ENCODE measurements around the gene MYMK.

The MYMK gene

DNA sequence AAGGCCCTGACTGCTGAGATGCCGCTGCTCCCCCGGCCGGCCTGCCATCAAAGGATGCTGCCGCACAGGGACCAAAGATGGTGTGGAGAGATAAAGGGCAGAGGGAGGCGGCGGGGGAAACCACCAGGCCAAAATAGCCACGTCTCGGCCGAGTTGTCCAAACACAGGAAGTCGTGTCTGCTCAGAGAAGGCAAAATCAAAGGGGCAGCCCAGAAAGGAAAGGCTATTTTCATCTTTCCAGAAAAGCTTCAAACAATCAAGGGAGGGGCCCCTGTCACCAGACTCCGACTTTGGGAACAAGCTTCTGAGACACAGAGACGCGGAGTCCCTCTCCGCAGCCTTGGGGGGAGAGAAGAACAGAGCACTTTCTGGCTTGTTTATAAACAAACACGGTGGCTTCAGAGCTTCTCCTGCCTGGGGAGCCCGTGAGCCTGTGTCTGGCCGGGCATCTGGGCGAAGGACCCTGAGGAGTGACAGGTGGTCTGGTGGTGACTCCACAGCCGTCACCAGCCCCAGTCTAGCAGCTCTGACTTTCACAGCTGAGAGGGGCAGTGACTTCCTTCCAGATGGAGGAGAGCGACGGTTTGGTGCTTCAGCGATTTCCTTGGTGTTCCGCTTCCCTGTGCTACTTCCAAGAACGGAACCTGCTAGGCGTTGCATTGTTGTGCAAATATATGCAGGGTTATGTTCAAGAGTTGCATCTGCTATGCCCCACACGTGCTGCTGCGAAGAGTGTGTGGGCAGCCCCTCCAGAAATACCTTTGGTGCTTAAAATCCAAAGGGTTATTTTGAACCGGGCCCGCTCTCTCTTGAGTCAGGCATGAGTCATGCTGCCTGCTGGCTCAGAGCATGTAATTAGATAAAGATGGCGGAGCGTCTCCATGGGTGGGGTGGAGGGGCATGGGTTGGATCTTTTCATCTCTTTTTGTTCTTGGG, 33.7 kb upstream of the MYMK start:
- DNase-seq = no peak

- DNase-seq = no peak
Measured at GRCh38 chr9:133557581-133557980, 32.8 kb upstream of the MYMK start.

GRCh38 chr9:133556354-133556753, 31.6 kb upstream of the MYMK start:
- DNase-seq = no peak

DNA sequence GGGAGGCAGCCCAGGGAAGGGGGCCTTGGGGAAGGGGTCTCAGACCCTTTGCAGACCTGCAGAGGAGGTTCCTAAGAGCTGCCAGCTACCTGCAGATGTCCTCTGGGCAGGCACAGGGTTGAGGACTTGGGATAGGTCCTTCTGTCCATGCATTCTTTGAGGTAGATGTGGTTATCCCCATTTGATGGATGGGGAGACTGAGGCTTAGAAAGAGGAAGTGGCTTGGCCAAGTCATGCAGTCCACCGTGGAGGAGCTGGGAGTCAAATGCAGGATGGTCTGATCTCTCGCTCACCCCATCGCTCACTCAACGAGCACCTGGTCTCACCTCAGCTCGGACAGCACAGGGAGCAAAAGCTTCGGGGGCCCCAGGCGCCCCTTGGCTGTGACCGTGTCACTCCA, 30.0 kb upstream of the MYMK start:
- no peak for DNase-seq

GRCh38 chr9:133553973-133554713, 29.4 kb upstream of the MYMK start:
- no peak for DNase-seq

GRCh38 chr9:133553123-133553522, 28.4 kb upstream of the MYMK start:
- DNase-seq = no peak

DNA sequence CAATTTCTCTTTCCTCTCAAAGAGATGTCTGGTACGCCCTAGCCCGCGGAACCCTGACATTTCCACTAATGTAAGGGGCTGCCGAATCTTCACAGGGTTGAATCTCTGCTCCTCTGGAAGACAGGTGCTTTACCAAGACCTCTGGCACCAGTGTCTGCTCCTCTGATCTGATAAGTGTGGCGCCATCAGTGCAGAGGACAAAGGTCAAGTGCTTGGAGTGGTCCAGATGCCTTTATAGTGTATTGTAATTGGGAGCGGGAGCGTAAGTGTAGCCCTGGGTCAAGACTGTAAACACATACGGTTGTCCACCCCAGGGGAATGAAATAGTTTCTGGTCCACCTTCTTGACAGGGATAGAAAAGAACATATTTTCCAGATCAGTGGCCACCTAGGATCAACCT, 27.5 kb upstream of the MYMK start:
- DNase-seq = no peak

DNA sequence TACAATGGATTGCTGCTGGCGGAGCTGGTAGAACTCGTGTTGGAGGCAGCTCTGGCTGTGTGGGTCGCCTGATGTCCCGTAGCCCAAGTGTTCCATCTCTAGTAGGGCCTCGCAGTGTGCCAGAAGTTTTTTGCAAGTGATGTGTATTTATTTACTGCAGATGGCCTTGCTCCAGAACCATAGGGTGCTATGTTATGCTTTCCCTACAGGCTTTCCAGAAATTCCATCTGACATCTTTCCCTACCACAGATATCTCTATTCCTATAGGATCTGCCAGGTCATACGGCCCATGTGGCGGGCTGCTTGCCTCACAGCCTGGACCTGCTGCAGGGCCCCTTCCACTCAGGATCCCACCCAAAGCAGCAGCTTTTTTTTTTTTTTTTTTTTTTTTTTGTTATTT, 26.7 kb upstream of the MYMK start:
- no peak for DNase-seq

DNA sequence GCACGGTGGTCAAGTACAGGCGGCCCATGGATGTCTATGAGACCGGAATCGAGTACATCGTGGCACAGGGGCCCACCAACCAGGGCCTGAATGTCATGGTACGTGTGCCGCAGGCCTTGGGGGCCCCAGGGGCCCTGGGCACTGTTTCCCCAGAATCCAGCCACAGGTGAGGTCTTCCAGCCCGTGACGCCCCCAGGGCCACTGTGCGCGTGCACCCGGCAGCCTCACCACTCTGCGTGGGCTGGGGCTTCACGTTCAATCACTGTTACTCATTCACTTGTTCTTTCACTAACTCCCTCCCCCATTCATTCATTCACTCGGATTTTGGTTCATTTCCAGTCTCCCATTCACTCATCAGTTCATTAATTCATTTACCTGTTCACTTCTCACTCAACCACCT, 22.4 kb upstream of the MYMK start:
- no peak for DNase-seq

- DNase-seq = no peak
Measured at GRCh38 chr9:133546287-133546680, 21.5 kb upstream of the MYMK start.

GRCh38 chr9:133545494-133546286, 20.9 kb upstream of the MYMK start:
- DNase-seq = peak; percentile 49

DNA sequence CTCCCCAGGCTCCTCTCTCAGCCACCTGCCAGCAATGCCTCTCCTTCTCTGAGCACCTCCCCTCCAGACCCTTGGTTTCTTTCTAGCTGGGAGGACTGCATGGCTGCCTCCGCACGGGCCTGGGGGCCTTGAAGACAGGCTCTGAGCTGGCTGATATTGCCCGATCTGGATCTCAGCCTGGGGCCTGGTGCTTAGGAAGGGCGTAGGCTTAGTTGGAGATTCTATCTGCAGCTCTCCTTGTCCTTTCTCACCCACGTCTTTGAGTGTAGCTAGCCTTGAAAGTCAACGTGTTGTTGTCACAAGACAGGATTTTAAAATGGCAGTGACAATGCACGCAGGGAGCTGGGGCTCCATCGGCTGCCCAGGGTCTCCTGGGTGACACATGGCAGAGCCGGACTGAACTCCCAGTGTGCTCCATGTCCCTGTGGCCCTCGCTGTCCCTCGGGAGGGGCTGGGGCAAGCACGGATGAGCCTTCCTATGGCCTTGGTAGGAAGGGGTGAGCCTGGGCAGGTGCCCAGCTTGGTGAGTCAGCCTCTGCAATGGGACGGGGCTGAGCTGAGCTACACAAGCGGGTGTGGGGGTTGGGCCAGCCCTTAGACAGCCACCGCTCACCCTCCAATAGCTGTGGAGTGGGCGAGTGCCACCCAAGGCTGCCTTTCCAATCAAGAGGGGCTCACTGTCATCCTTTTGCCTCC, 19.2 kb upstream of the MYMK start:
- no peak for DNase-seq

DNA sequence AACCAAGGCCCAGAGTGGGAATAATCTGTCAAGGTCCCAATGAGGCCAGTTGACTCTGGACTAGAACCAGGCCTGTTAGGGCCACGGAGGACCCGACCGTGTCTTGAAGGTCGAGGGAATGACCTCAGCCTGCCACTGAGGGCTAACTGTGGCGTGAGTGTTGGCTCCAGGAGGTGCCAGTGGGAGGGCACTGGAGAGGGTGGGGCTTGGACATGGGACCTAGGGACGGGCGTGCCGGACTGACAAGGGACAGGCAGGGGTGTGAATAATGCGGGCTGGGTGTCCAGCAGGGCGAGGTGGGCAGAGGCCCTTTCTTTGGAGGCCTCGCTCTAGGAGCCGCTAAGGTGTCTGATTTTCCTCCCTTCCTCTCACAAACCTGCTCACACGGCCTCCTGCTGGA, 17.2 kb upstream of the MYMK start:
- no peak for DNase-seq

- DNase-seq = no peak
Measured at GRCh38 chr9:133540698-133541025, 15.9 kb upstream of the MYMK start.

DNA sequence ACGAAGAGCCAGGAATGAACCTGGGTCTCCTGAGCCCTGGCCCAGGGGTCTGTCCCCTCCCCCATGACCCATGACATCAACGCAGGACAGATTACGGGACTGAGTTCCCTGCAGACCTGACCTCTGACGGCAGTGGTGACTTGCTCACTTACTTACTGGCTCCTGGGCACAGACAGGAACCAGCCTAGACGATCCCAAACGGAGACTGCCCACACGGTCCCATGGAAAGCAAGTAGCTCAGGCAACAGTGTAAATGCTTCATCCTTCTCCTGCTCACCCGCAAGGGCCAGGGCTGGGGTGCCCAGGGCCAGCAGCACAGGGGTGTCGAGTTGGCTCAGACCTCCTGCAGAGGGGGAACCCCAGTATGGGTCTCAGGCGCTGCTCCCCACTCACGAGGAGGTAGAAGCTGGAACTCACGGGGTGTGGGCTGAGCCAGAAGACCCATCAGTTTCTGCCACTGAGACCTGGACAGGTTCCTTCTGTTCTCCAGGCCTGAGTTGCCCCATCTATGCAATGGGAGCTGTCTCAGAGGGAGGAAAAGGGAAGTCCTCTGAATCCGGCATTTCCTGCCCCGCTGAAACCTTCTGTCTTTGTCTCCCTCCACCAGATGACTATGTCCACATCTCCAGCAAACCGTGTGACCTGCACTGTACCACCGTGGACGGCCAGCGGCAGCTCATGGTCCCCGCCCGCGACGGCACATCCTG, 15.4 kb upstream of the MYMK start:
- DNase-seq = no peak

- peak; percentile 71 for DNase-seq
Measured at GRCh38 chr9:133538851-133539833, 14.4 kb upstream of the MYMK start.

GRCh38 chr9:133538176-133538575, 13.4 kb upstream of the MYMK start:
- DNase-seq = no peak

DNA sequence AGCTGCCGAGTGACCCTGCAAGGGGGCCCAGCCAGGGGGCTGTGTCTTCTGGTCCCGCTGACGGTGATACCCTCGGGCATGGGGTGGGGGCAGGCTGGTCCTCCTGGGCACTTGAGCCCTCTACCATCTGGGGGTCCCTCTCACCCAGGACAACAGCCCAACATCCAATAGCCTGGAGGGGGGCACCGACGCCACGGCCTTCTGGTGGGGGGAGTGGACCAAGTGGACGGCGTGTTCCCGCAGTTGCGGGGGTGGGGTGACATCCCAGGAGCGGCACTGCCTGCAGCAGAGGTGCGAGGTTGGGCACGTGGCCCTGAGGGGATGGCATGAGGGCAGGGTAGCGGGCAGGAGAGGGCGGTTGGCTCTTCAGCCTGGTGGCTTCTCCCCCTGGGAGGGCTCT, 12.5 kb upstream of the MYMK start:
- no peak for DNase-seq

- DNase-seq = no peak
Measured at GRCh38 chr9:133536536-133536935, 11.8 kb upstream of the MYMK start.

- no peak for DNase-seq
Measured at GRCh38 chr9:133536080-133536479, 11.3 kb upstream of the MYMK start.
